KMS-11 (cell line): ENCODE measurements around the gene LDB3.

Source experiments
- H2AFZ ChIP-seq: fragments of 200-600 bp; sonication (generic); 2 replicates; pipeline ENCODE4 v1.6.1; 2016; ENCODE audit warnings: antibody characterized with exemption, mixed run types, low read depth
- H3K27ac ChIP-seq: fragments of 200-600 bp; sonication (generic); 2 replicates; pipeline ENCODE4 v1.6.1; 2016; ENCODE audit warnings: mild to moderate bottlenecking, mixed run types
- H3K27me3 ChIP-seq: fragments of 200-600 bp; sonication (generic); 2 replicates; pipeline ENCODE4 v1.6.1; 2017; ENCODE audit warnings: mild to moderate bottlenecking, low read depth, mixed run types, moderate library complexity; ENCODE audit not compliant: insufficient read depth
- H3K36me3 ChIP-seq: fragments of 200-600 bp; sonication (generic); 2 replicates; pipeline ENCODE4 v1.6.1; 2017; ENCODE audit warnings: mild to moderate bottlenecking, mixed run types; ENCODE audit not compliant: insufficient read depth
- H3K4me1 ChIP-seq: fragments of 200-600 bp; sonication (generic); 2 replicates; pipeline ENCODE4 v1.6.1; 2016; ENCODE audit warnings: mild to moderate bottlenecking, low read depth, mixed run types; ENCODE audit not compliant: poor library complexity, severe bottlenecking
- H3K4me2 ChIP-seq: fragments of 200-600 bp; sonication (generic); 2 replicates; pipeline ENCODE4 v1.7.0; 2016; ENCODE audit warnings: mild to moderate bottlenecking, mixed run types
- H3K4me3 ChIP-seq: fragments of 200-600 bp; sonication (generic); IDR thresholded peaks from 2 replicates; pipeline ENCODE4 v1.6.1; 2017; ENCODE audit warnings: low read depth, low read length, mixed read lengths; ENCODE audit not compliant: insufficient read depth
- H3K79me2 ChIP-seq: fragments of 200-600 bp; sonication (generic); 2 replicates; pipeline ENCODE4 v1.6.1; 2016; ENCODE audit warnings: low read depth, mixed run types; ENCODE audit not compliant: insufficient read depth
- H3K9ac ChIP-seq: fragments of 200-600 bp; sonication (generic); 2 replicates; pipeline ENCODE4 v1.6.1; 2016; ENCODE audit warnings: mild to moderate bottlenecking, mixed run types
- H4K20me1 ChIP-seq: fragments of 200-600 bp; sonication (generic); 2 replicates; pipeline ENCODE4 v1.6.1; 2016; ENCODE audit warnings: mild to moderate bottlenecking, mixed run types; ENCODE audit not compliant: insufficient read depth
- TF ChIP-seq, protein P1 (sequence below): fragments of 200-600 bp; sonication (generic); conservative IDR thresholded peaks from 2 replicates; pipeline ENCODE4 v1.6.1; 2017; ENCODE audit warnings: low read depth, mild to moderate bottlenecking, antibody characterized with exemption, low read length, moderate library complexity, mixed read lengths

Gene LDB3

GRCh38 chr10:86715156-86715795 lies 47.0 kb downstream of the LDB3 start:
- Histone ChIP-seq H3K9ac (no peak overlapping the region), H3K79me2 (no peaks in the 10 kb centered on the region), H3K4me2 (no peak overlapping the region), H2AFZ (no peak overlapping the region), H3K4me3 (no peak overlapping the region), H3K27ac (no peak overlapping the region), H4K20me1 (no peaks in the 10 kb centered on the region), H3K36me3 (no peaks in the 10 kb centered on the region), H3K4me1 (peaks cover 14% of the 10 kb centered on the region), H3K27me3 (no peaks in the 10 kb centered on the region)
- TF ChIP-seq, protein P1, sequence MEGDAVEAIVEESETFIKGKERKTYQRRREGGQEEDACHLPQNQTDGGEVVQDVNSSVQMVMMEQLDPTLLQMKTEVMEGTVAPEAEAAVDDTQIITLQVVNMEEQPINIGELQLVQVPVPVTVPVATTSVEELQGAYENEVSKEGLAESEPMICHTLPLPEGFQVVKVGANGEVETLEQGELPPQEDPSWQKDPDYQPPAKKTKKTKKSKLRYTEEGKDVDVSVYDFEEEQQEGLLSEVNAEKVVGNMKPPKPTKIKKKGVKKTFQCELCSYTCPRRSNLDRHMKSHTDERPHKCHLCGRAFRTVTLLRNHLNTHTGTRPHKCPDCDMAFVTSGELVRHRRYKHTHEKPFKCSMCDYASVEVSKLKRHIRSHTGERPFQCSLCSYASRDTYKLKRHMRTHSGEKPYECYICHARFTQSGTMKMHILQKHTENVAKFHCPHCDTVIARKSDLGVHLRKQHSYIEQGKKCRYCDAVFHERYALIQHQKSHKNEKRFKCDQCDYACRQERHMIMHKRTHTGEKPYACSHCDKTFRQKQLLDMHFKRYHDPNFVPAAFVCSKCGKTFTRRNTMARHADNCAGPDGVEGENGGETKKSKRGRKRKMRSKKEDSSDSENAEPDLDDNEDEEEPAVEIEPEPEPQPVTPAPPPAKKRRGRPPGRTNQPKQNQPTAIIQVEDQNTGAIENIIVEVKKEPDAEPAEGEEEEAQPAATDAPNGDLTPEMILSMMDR, result no peak

- no peak overlapping the region for H3K4me2 ChIP-seq
- H3K36me3 ChIP-seq, result no peaks in the 10 kb centered on the region
Measured at GRCh38 chr10:86715836-86716235, 47.5 kb downstream of the LDB3 start.

DNA sequence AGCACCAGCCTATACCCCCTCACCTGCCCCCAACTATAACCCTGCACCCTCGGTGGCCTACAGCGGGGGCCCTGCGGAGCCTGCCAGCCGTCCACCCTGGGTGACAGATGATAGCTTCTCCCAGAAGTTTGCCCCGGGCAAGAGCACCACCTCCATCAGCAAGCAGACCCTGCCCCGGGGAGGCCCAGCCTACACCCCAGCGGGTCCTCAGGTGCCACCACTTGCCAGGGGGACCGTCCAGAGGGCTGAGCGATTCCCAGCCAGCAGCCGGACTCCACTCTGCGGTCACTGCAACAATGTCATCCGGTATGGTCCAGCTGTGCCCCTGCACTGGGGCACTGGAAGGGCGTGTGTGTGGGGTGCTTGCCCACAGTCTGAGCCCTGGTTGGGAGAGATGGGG lies 48.2 kb downstream of the LDB3 start:
- no peak overlapping the region for H3K4me3 ChIP-seq
- TF ChIP-seq, protein P1, result no peak
- no peak overlapping the region for H2AFZ ChIP-seq
- no peak overlapping the region for H3K27ac ChIP-seq
- no peak overlapping the region for H3K9ac ChIP-seq
- H3K36me3 ChIP-seq, result no peaks in the 10 kb centered on the region
- H3K4me2 ChIP-seq, result no peak overlapping the region
- no peaks in the 10 kb centered on the region for H4K20me1 ChIP-seq
- H3K27me3 ChIP-seq, result no peaks in the 10 kb centered on the region
- no peaks in the 10 kb centered on the region for H3K79me2 ChIP-seq
- H3K4me1 ChIP-seq, result peaks cover 9% of the 10 kb centered on the region

More at GRCh38 chr10:86715836-86716235, 47.5 kb downstream of the LDB3 start:
- no peak overlapping the region for H3K27ac ChIP-seq
- H3K9ac ChIP-seq, result no peak overlapping the region
- TF ChIP-seq, protein P1, result no peak
- H3K27me3 ChIP-seq, result no peaks in the 10 kb centered on the region
- no peaks in the 10 kb centered on the region for H4K20me1 ChIP-seq
- peaks cover 10% of the 10 kb centered on the region for H3K4me1 ChIP-seq
- no peak overlapping the region for H2AFZ ChIP-seq
- no peaks in the 10 kb centered on the region for H3K79me2 ChIP-seq
- no peak overlapping the region for H3K4me3 ChIP-seq

DNA sequence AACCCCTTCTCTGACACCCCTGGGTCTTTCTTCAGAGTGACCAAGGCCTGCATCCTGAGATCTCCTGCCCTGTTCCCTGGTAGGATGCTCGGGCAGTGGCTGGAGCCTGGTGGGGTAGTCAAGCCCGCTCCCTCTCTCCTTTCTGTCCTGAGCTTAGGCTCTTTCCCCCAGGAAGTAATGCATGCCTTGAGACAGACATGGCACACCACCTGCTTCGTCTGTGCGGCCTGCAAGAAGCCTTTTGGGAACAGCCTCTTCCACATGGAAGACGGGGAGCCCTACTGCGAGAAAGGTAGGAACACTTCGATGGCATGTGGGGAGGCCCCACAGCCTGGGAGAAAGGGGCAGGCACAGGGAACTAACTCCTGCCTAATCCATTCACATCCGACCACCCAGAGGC lies 50.2 kb downstream of the LDB3 start:
- Histone ChIP-seq H2AFZ (no peak overlapping the region), H3K4me3 (no peak overlapping the region), H3K9ac (no peak overlapping the region), H3K4me2 (no peak overlapping the region), H3K36me3 (no peaks in the 10 kb centered on the region), H3K79me2 (no peaks in the 10 kb centered on the region), H4K20me1 (no peaks in the 10 kb centered on the region), H3K27me3 (no peaks in the 10 kb centered on the region), H3K4me1 (no peaks in the 10 kb centered on the region), H3K27ac (no peak overlapping the region)
- TF ChIP-seq, protein P1, result no peak
